Measurements from ENCODE around the gene HSCB. TPM values are rescaled to one million over a fixed set of nuclear protein-coding genes. Genes with fewer than 3 reads are reported as not detected.
"Not testable (repeated sequence)": the region's sequence is repeated elsewhere in the genome, so short reads cannot be mapped to it uniquely, and the experiment has no call there.

Gene HSCB
- total and polyA plus RNA-seq, 7 donors = 16.6 to 67.5 (median 29.9) TPM

GRCh38 chr22:28737701-28738100 lies 4.1 kb upstream of the HSCB start:
- no peak for TF ChIP-seq POLR2A (IDR thresholded peaks at IDR 0.05)
- TF ChIP-seq POLR2AphosphoS5 (IDR thresholded peaks at IDR 0.05) = no peak
- TF ChIP-seq CTCF (IDR thresholded peaks at IDR 0.05) = no peak
- TF ChIP-seq EP300 (IDR thresholded peaks at IDR 0.05) = no peak
- intact Hi-C loops (cut with DNase I) = no loop called here
- H3K36me3 ChIP-seq = no peaks in the 10 kb centered on the region
- WGBS, 2 donors = 24 to 73% methylated on average over 3 of the region's 3 CpGs
- no peak for DNase-seq
- no peak overlapping the region for H3K27ac ChIP-seq
- no peaks in the 10 kb centered on the region for H3K27me3 ChIP-seq
- H3K4me3 ChIP-seq = no peak overlapping the region
- peaks cover 0 to 9% (median 4%) of the 10 kb centered on the region in 4 donors for H3K4me1 ChIP-seq
- H3K9me3 ChIP-seq = no peaks in the 10 kb centered on the region

- DNase-seq; H3K27ac ChIP-seq; H3K4me3 ChIP-seq; H3K36me3 ChIP-seq; H3K9me3 ChIP-seq; intact Hi-C loops (cut with DNase I); H3K27me3 ChIP-seq: not testable (repeated sequence)
- 94 to 95% methylated on average over 8 of the region's 8 CpGs for WGBS, 2 donors
- peaks cover 0 to 17% (median 11%) of the 10 kb centered on the region in 4 donors for H3K4me1 ChIP-seq
Observed at GRCh38 chr22:28738876-28739275, 3.0 kb upstream of the HSCB start.

- no peaks in the 10 kb centered on the region for H3K9me3 ChIP-seq
- 4 to 8% methylated on average over 18 of the region's 18 CpGs for WGBS, 2 donors
- peak overlapping the region; percentile 45 to 99 (median 95) for H3K27ac ChIP-seq
- H3K27me3 ChIP-seq = no peaks in the 10 kb centered on the region
- H3K36me3 ChIP-seq = peaks cover 4 to 30% (median 19%) of the 10 kb centered on the region in 4 donors
- intact Hi-C loops (cut with DNase I) = loop anchor here (1.0 to 5.0 kb wide), 4 partner anchors 62 to 141 kb away; partner anchors contain the start of genes TTC28 and ZNRF3
- TF ChIP-seq POLR2A (IDR thresholded peaks at IDR 0.05) = no peak
- TF ChIP-seq EP300 (IDR thresholded peaks at IDR 0.05) = no peak
- no peak for TF ChIP-seq POLR2AphosphoS5 (IDR thresholded peaks at IDR 0.05)
- TF ChIP-seq CTCF (IDR thresholded peaks at IDR 0.05) = no peak
- H3K4me1 ChIP-seq = peaks cover 0 to 17% (median 11%) of the 10 kb centered on the region in 4 donors
- H3K4me3 ChIP-seq = peak overlapping the region; percentile 16 to 95 (median 82)
- DNase-seq = no peak
Observed at GRCh38 chr22:28741200-28741784, 547 bp upstream of the HSCB start.

- Histone ChIP-seq H3K27me3 (no peaks in the 10 kb centered on the region), H3K36me3 (peaks cover 9 to 43% (median 29%) of the 10 kb centered on the region in 4 donors), H3K9me3 (no peaks in the 10 kb centered on the region), H3K27ac (peak overlapping the region; percentile 93 to 99 (median 98)), H3K4me3 (peak overlapping the region; percentile 69 to 95 (median 93)), H3K4me1 (peaks cover 0 to 17% (median 11%) of the 10 kb centered on the region in 4 donors)
- no peak for TF ChIP-seq CTCF (IDR thresholded peaks at IDR 0.05)
- no peak for TF ChIP-seq EP300 (IDR thresholded peaks at IDR 0.05)
- TF ChIP-seq POLR2A (IDR thresholded peaks at IDR 0.05) = no peak
- TF ChIP-seq POLR2AphosphoS5 (IDR thresholded peaks at IDR 0.05) = no peak
- intact Hi-C loops (cut with DNase I) = loop anchor here (2.0 to 5.0 kb wide), 5 partner anchors 30 to 140 kb away; partner anchors contain the start of genes CCDC117 and ZNRF3
- WGBS, 2 donors = 2 to 3% methylated on average over 10 of the region's 10 CpGs
- no peak for DNase-seq
Observed at GRCh38 chr22:28742562-28742962, 723 bp downstream of the HSCB start.

GRCh38 chr22:28743852-28744251 lies 2.0 kb downstream of the HSCB start:
- H3K27me3 ChIP-seq = no peaks in the 10 kb centered on the region
- intact Hi-C loops (cut with DNase I) = loop anchor here (2.0 to 5.0 kb wide), 5 partner anchors 29 to 138 kb away; partner anchors contain the start of genes CCDC117 and ZNRF3

More at GRCh38 chr22:28743852-28744251, 2.0 kb downstream of the HSCB start:
- no peak for TF ChIP-seq POLR2A (IDR thresholded peaks at IDR 0.05)
- TF ChIP-seq EP300 (IDR thresholded peaks at IDR 0.05) = no peak
- TF ChIP-seq CTCF (IDR thresholded peaks at IDR 0.05) = no peak
- no peak for TF ChIP-seq POLR2AphosphoS5 (IDR thresholded peaks at IDR 0.05)
- Histone ChIP-seq H3K9me3 (no peaks in the 10 kb centered on the region), H3K4me3 (no peak overlapping the region), H3K36me3 (peaks cover 9 to 56% (median 30%) of the 10 kb centered on the region in 4 donors), H3K4me1 (peaks cover 0 to 17% (median 11%) of the 10 kb centered on the region in 4 donors), H3K27ac (no peak overlapping the region)
- no peak for DNase-seq
- 96 to 97% methylated on average over 3 of the region's 3 CpGs for WGBS, 2 donors

Data from sigmoid colon (tissue), 7 donors.